Measurements from ENCODE around the gene MOB3A. TPM values are rescaled to one million over a fixed set of nuclear protein-coding genes. Genes with fewer than 3 reads are reported as not detected.

MOB3A gene
- total RNA-seq, 2 experiments from 2014 or later = 117 to 122 TPM

DNA sequence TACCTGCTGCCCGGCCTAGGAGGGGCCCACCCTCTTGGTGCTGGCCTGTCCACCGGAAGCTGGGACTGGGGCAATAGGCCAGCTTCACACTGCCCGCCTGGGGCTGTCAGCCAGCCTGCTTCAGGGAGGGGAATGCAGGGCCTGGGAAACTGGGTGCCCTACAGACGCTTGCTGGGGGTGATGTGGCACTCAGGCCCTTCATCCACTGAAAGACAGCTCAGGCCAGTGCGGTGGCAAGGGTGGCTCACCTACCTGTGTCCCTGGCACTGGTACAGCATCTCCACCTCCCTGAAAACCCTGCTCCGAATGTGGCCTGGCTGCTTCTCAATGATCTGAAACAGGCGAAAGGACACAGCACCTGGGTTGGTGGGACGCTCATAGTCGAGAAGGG, 52.9 kb downstream of the MOB3A start:
- H3K9me3 Mint-ChIP-seq = no peaks in the 10 kb centered on the region
- peak overlapping the region; percentile 84 for H3K27ac Mint-ChIP-seq
- peaks cover 35% of the 10 kb centered on the region for H3K4me1 Mint-ChIP-seq (ENCODE audit: low read depth)
- intact Hi-C loops (cut with micrococcal nuclease) = loop anchor here (2.0 kb wide), 1 partner anchor 54 kb away; the partner anchor contains the start of genes IZUMO4 and MOB3A
- peak overlapping the region; percentile 73 for H3K4me3 Mint-ChIP-seq
- H3K27me3 Mint-ChIP-seq = no peaks in the 10 kb centered on the region
- DNase-seq = no peak
- POLR2A ChIA-PET = interaction anchor here (0.6 to 3.8 kb wide), 3 partner anchors 9 to 23 kb away, joined by 3 to 26 read pairs (median 16); partner anchors contain the start of gene MKNK2
- peaks cover 18% of the 10 kb centered on the region for H3K36me3 Mint-ChIP-seq
- CTCF ChIA-PET = interaction anchor here (0.8 to 1.9 kb wide), 4 partner anchors 9 to 146 kb away, joined by 3 to 8 read pairs (median 4); no protein-coding TSS in a partner anchor

DNA sequence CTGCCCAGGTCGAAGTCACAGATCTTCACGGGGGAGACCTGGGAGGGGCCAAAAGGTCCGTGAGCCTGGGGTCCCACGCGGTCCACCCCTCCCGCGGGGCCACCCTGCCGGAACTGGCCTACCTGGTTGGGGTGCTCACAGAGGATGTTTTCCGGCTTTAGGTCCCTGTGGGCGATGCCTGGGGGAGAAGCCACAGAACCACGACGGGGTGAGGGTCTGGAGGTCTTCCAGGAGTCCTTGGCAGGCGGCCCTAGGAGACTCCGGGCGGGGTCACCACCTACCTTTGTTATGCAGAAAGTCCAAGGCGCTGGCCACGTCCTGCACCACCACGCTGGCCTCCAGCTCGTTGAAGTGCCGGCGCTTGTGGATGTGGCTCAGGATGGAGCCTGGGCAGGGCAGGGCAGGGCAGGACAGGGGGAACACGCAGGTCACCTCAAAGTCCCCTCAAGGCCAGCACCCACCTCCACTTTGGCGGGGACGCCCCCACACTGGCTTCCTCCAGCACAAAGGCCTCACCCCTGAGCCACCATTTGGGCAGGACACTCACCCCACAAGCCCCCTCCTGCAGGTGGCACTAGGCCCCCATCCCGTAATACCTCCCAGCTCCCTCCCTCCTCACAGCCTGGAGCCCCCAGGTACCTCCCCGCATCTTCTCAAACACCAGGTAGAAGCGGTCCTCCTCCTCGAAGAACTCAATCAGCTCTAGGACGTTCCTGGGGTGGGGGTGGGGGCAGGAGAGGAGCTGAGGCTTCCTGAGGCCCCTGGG, 53.5 kb downstream of the MOB3A start:
- peaks cover 21% of the 10 kb centered on the region for H3K36me3 Mint-ChIP-seq
- H3K27me3 Mint-ChIP-seq = no peaks in the 10 kb centered on the region
- DNase-seq = peak; percentile 35
- peak overlapping the region; percentile 73 for H3K4me3 Mint-ChIP-seq
- H3K4me1 Mint-ChIP-seq (ENCODE audit: low read depth) = peaks cover 33% of the 10 kb centered on the region
- intact Hi-C loops (cut with micrococcal nuclease) = loop anchor here (1.0 to 2.0 kb wide), 3 partner anchors 9 to 54 kb away; partner anchors contain the start of genes IZUMO4, MKNK2 and MOB3A
- POLR2A ChIA-PET = interaction anchor here (0.6 to 3.8 kb wide), 10 partner anchors 8 to 896 kb away, joined by 3 to 26 read pairs (median 4); partner anchors contain the start of gene MKNK2
- peak overlapping the region; percentile 84 for H3K27ac Mint-ChIP-seq
- CTCF ChIA-PET = interaction anchor here (0.8 to 1.9 kb wide), 8 partner anchors 10 to 145 kb away, joined by 3 to 8 read pairs (median 4); no protein-coding TSS in a partner anchor
- H3K9me3 Mint-ChIP-seq = no peaks in the 10 kb centered on the region

DNA sequence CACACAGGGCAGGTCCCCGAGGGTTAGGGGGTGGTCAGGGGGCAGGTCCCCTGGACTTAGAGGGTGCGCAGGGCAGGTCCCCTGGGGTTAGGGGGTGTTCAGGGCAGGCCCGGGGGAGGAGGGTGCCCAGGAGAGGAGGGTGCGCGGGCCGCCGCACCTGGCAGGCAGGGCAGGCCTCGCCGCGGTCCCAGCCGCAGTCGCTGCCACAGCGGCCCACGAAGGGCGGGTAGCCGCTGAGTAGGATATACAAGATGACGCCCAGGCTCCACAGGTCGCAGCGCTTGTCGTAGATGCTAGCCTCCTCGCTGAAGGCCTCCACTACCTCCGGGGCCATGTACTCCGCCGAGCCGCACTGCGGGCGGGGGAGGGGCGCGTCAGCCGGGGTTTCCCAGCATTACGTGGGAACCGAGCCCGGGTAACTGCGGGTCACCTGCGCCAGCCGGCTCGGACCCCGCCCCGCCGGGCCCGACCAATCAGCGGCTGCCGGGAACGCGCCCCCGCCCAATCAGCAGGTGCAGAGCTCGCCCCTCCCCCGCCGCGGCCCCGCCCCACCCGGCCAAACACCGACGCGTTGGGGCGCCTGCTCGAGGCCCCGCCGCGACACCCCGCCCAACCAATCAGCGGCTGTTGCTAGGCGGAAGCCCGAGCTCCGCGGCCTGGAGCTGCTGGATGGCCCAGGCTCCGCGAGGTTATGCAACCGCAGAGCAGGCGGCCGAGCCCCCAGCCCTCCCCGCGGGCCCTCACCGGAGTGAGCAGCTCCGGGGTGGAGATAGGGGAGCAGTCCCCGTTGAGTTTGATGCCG, 54.2 kb downstream of the MOB3A start:
- H3K4me1 Mint-ChIP-seq (ENCODE audit: low read depth) = peaks cover 25% of the 10 kb centered on the region
- peak overlapping the region; percentile 77 for H3K4me3 Mint-ChIP-seq
- peaks cover 21% of the 10 kb centered on the region for H3K36me3 Mint-ChIP-seq
- ChIA-PET CTCF (interaction anchor here (0.9 to 1.9 kb wide), 7 partner anchors 10 to 144 kb away, joined by 3 to 8 read pairs (median 4); no protein-coding TSS in a partner anchor), POLR2A (interaction anchor here (0.6 to 3.8 kb wide), 12 partner anchors 8 to 897 kb away, joined by 3 to 26 read pairs (median 4); partner anchors contain the start of gene MKNK2)
- H3K27me3 Mint-ChIP-seq = no peaks in the 10 kb centered on the region
- peak; percentile 100 for DNase-seq
- intact Hi-C loops (cut with micrococcal nuclease) = loop anchor here (1.0 to 2.0 kb wide), 3 partner anchors 9 to 55 kb away; partner anchors contain the start of genes IZUMO4, MKNK2 and MOB3A
- H3K27ac Mint-ChIP-seq = peak overlapping the region; percentile 89
- no peaks in the 10 kb centered on the region for H3K9me3 Mint-ChIP-seq

DNA sequence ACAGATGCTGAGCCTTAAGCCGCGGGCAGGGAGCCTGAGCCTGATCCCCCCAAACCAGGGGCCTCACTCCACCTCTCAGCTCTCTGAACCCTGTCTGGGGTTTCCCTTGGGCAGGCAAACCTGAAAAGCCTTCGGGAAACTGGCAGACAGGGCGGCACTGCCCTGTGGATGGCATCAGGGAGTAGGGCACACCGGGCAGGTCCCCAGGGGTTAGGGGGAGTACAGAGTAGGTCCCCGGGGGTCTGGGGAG, 54.8 kb downstream of the MOB3A start:
- ChIA-PET POLR2A (interaction anchor here (1.0 to 3.8 kb wide), 6 partner anchors 8 to 136 kb away, joined by 3 to 26 read pairs (median 4); partner anchors contain the start of gene MKNK2), CTCF (interaction anchor here (1.6 to 1.9 kb wide), 2 partner anchors 9 to 28 kb away, joined by 4 to 7 read pairs; no protein-coding TSS in a partner anchor)
- peak overlapping the region; percentile 77 for H3K4me3 Mint-ChIP-seq
- intact Hi-C loops (cut with micrococcal nuclease) = no loop called here
- peak; percentile 10 for DNase-seq
- no peaks in the 10 kb centered on the region for H3K9me3 Mint-ChIP-seq
- no peaks in the 10 kb centered on the region for H3K27me3 Mint-ChIP-seq
- H3K36me3 Mint-ChIP-seq = peaks cover 21% of the 10 kb centered on the region
- peaks cover 24% of the 10 kb centered on the region for H3K4me1 Mint-ChIP-seq (ENCODE audit: low read depth)
- peak overlapping the region; percentile 89 for H3K27ac Mint-ChIP-seq

DNA sequence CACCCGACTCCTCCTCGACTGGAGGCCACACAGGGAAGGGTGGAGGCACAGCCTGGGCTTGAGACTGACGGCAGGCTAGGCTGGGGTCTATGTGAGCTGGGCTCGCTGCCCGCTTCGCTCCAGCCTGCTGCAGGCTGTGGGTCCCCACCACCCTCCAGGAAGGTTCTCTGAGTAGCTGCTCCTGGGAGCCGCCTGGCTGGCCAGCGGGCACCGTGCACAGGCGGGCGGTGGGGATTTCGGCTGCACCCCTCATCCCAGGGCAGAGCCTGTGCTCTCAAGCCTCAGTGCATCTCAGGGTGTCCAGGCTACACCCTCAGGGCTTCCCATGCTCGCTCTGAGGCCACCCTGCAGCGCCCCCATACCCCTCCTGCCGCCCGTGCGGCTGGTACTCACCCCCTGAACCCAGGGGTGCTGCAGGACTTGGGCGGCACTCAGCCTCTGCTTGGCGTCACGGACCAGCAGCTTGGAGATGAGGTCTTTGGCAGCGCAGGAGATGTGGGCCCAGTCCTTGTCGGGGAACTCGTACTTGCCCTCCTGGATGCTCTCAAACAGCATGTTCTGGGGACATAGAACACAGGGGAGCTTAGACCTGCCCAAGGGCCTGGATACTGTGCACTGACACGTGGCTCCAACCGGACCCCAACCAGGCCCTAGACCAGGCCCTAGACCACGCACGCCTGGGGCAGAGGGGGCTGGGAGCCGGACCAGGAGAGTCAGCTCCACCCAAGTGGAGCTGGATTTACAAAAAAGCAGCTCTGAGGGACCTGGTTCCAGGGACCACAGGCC, 55.3 kb downstream of the MOB3A start:
- Mint-ChIP-seq H3K27ac (peak overlapping the region; percentile 89), H3K27me3 (no peaks in the 10 kb centered on the region), H3K36me3 (peaks cover 21% of the 10 kb centered on the region), H3K4me3 (peak overlapping the region; percentile 77), H3K9me3 (no peaks in the 10 kb centered on the region), H3K4me1 (ENCODE audit: low read depth) (peaks cover 24% of the 10 kb centered on the region)
- intact Hi-C loops (cut with micrococcal nuclease) = no loop called here
- ChIA-PET CTCF (interaction anchor here (1.6 to 1.9 kb wide), 2 partner anchors 9 to 28 kb away, joined by 4 to 7 read pairs; no protein-coding TSS in a partner anchor), POLR2A (interaction anchor here (1.0 to 3.8 kb wide), 6 partner anchors 8 to 135 kb away, joined by 3 to 26 read pairs (median 4); partner anchors contain the start of gene MKNK2)
- no peak for DNase-seq

DNA sequence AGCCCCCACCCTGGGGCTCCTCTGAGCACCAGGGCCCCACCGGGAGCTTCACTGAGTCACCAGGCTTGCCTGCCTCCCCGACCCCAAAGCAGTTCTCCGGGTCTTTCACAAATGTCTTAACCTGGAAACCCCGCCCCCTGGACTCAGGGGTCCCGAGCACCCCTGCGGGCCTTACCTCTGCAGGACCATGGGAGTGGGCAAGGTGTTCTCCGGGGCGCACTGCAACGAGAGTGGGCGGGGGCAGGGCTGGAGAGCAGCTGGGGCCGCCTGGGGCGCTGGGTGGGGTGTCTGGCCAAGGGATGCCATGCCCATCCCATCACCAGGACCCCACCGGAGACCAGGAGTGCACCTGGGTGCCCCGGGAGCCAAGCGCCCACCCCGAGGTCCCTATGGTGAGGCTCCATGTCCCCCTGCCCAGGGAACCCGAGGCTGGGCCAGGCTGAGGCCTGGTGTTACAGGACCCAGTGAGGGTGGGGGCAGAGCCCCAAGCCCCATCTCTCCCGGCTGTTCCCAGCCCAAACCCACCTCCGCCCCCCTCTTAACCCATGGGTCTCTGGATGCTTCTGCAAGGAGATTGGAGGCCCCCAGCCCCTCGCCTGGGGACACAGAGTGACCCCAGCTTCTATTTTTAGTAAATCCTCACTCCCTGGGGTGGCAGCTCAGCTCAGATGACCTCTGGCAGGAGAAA, 56.0 kb downstream of the MOB3A start:
- H3K27me3 Mint-ChIP-seq = no peaks in the 10 kb centered on the region
- CTCF ChIA-PET = interaction anchor here (1.6 kb wide), 1 partner anchor 29 kb away, joined by 4 read pairs; no protein-coding TSS in a partner anchor
- H3K4me1 Mint-ChIP-seq (ENCODE audit: low read depth) = peaks cover 27% of the 10 kb centered on the region
- intact Hi-C loops (cut with micrococcal nuclease) = loop anchor here (10.0 kb wide), 1 partner anchor 235 kb away; no protein-coding TSS in a partner anchor
- peaks cover 3% of the 10 kb centered on the region for H3K9me3 Mint-ChIP-seq
- H3K27ac Mint-ChIP-seq = no peak overlapping the region
- peak overlapping the region; percentile 77 for H3K4me3 Mint-ChIP-seq
- peaks cover 21% of the 10 kb centered on the region for H3K36me3 Mint-ChIP-seq
- POLR2A ChIA-PET = interaction anchor here (1.0 to 3.8 kb wide), 3 partner anchors 8 to 12 kb away, joined by 3 to 16 read pairs (median 3); no protein-coding TSS in a partner anchor
- DNase-seq = peak; percentile 9

DNA sequence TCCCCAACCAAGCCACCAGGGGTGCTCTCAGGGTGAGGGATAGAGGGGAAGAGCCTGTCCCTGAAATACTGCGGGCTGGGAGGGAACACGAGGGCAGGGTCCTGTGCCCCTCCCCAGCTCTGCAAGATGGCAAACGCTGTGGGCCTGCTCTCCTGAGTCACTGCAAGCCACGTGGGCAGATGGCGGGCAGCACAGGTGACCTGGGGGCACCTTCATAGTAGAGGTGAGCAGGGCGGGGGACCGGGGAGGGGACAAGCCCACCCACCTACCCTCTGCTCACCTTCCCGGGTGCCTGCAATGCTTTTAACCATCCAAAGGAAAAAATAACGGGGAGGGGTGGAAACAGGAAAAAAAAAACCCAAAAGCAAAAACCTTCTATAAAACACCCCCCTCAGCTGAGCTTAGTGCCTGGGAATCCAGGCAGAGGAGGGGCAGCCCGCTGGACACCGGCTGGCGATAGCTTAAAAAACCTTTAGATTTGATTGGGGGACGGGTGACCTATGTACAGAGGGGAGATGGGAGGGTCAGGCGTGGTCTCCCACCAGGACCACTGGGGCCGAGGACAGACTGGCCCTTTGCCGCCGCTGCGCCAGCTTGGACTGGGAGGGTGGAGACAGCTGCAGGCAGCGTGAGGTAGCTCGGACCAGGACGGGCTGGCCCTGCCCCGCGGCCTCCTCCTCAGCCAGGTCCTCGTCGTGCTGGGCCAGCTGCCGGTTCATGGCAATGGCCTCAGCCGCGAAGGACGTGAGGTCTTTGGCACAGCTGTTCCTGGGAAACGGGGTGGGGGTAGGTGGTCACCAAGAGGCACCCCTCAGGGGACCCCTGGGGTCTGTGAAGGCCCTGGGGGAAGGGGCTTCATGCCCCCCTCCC, 56.8 kb downstream of the MOB3A start:
- ChIA-PET CTCF (no interaction called here), POLR2A (interaction anchor here (1.0 kb wide), 1 partner anchor 11 kb away, joined by 3 read pairs; no protein-coding TSS in a partner anchor)
- H3K9me3 Mint-ChIP-seq = peaks cover 3% of the 10 kb centered on the region
- no peak overlapping the region for H3K27ac Mint-ChIP-seq
- intact Hi-C loops (cut with micrococcal nuclease) = loop anchor here (10.0 kb wide), 1 partner anchor 235 kb away; no protein-coding TSS in a partner anchor
- H3K4me1 Mint-ChIP-seq (ENCODE audit: low read depth) = peaks cover 29% of the 10 kb centered on the region
- peaks cover 21% of the 10 kb centered on the region for H3K36me3 Mint-ChIP-seq
- H3K4me3 Mint-ChIP-seq = no peak overlapping the region
- H3K27me3 Mint-ChIP-seq = no peaks in the 10 kb centered on the region
- DNase-seq = peak; percentile 11

DNA sequence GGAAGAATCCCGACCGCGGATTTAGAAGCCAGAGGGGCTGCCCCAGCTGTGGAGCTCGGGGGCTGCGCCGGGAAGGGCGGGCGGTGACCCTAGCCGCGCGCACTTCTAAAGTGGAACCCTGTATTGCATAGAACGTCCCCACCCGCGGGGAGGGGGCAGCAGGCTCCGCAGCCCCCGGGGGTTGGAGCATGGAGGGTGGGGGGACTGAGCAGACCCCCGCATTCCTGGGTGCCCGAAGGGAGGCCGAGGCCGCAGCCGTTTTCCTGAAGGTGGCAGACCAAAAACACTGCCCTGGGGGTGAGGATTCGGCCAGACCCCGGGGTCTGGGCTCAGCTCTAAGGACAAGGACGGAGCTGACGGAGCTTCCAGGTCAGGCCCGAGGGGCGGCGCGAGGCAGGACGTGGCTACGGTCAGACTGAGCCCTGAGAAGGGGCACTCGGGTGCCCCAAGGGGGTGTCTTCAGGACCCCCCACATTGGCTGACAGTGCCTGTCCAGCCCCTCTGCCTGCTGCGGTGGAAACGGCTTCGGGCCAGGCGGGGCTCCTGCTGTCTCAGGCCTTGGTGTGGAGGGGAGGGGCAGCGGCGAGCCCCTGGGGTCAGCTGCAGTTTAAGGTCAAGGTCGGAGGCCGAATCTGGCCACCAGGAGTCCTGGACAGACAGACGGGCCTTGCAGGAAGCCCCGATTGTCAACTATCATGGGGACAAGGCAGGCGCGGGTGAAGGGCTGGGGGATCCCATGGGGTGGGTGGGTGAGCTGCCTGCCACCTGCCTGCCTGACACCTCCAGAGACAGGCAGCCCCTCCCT, 57.6 kb downstream of the MOB3A start:
- ChIA-PET CTCF (no interaction called here), POLR2A (interaction anchor here (1.0 kb wide), 1 partner anchor 10 kb away, joined by 3 read pairs; no protein-coding TSS in a partner anchor)
- Mint-ChIP-seq H3K9me3 (peaks cover 3% of the 10 kb centered on the region), H3K36me3 (peaks cover 21% of the 10 kb centered on the region), H3K4me1 (ENCODE audit: low read depth) (peaks cover 25% of the 10 kb centered on the region), H3K4me3 (no peak overlapping the region), H3K27me3 (no peaks in the 10 kb centered on the region), H3K27ac (no peak overlapping the region)
- intact Hi-C loops (cut with micrococcal nuclease) = loop anchor here (10.0 kb wide), 1 partner anchor 236 kb away; no protein-coding TSS in a partner anchor
- peak; percentile 7 for DNase-seq

DNA sequence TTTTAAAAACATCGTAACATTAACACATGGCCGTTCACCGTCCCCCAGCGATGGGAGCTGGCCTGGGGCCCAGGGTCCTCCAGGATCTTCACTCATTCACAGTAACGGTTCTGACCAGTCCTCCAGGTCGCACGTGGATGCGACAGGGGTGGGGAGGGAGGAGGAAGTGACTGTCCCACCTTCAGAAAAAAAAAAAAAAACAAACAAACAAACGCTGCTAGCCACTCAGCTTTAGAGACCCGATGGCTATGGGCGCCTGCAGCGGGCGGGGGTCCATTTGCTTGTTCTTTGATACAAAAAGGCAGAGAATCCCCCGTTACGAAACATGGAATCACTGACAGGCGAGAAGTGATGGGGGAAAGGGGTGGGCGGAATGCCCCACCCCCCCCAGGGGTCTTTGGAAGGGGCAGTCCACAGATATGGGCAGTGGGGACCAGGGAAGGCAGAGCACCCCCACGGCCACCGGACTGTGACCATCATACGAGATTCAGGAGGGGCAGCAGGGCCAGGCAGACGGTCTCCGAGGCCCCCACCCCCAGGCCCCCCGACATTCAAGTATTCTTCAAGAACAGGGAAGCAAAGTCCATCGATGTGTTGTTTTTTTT, 58.4 kb downstream of the MOB3A start:
- Mint-ChIP-seq H3K4me3 (no peak overlapping the region), H3K27me3 (no peaks in the 10 kb centered on the region), H3K27ac (no peak overlapping the region), H3K4me1 (ENCODE audit: low read depth) (peaks cover 22% of the 10 kb centered on the region), H3K9me3 (peaks cover 3% of the 10 kb centered on the region), H3K36me3 (peaks cover 21% of the 10 kb centered on the region)
- ChIA-PET POLR2A (interaction anchor here (0.7 kb wide), 1 partner anchor 378 kb away, joined by 4 read pairs; no protein-coding TSS in a partner anchor), CTCF (interaction anchor here (0.8 kb wide), 1 partner anchor 140 kb away, joined by 3 read pairs; no protein-coding TSS in a partner anchor)
- intact Hi-C loops (cut with micrococcal nuclease) = loop anchor here (10.0 kb wide), 1 partner anchor 237 kb away; no protein-coding TSS in a partner anchor
- peak; percentile 7 for DNase-seq
